Measurements from ENCODE around the gene CHST3.

Gene CHST3

GRCh38 chr10:72056932-72057751, 92.9 kb downstream of the CHST3 start:
- DNase-seq (ENCODE audit: low read depth, low spot score), result no peak

GRCh38 chr10:72058347-72058898, 94.2 kb downstream of the CHST3 start:
- DNase-seq (ENCODE audit: low read depth, low spot score), result no peak

GRCh38 chr10:72058989-72059842, 95.0 kb downstream of the CHST3 start:
- DNase-seq (ENCODE audit: low read depth, low spot score), result no peak

- DNase-seq (ENCODE audit: low read depth, low spot score), result no peak
Observed at GRCh38 chr10:72059843-72060822, 95.9 kb downstream of the CHST3 start.

GRCh38 chr10:72061491-72061890, 97.3 kb downstream of the CHST3 start:
- DNase-seq (ENCODE audit: low read depth, low spot score), result no peak

GRCh38 chr10:72061930-72062329, 97.7 kb downstream of the CHST3 start:
- no peak for DNase-seq (ENCODE audit: low read depth, low spot score)

GRCh38 chr10:72062382-72062781, 98.2 kb downstream of the CHST3 start:
- no peak for DNase-seq (ENCODE audit: low read depth, low spot score)
